ENCODE results near the gene MTHFD2. TPM values are rescaled to one million over a fixed set of nuclear protein-coding genes. Genes with fewer than 3 reads are reported as not detected.

MTHFD2 gene
- total RNA-seq, 1 experiment from 2014 or later: 470 TPM

DNA sequence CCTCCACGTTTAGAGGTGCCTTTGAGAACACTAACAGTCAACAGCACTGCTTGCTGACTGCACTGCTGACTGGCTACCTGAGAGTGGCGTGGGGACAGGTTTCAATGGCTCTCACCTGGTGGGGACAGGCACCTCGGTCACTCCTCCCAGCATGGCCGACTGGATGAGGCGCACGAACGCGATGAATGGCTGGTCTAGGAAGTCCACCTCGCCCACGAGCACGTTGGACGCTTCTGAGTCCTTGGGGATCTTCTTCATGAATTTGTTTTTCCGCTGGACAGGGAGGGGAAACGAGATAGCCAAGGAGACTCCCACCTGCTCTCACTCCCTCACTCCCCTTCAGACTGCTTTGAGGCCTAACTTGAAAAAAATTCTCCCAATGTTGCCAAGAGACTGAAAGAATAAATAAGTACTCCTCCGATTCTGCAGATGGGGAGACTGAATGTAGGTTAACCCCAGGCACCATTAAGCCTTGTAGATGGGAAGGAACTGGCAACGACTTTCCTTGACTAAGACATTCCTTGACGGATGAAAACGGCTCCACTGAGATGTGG lies 57.3 kb downstream of the MTHFD2 start:
- no peaks in the 10 kb centered on the region for H3K27me3 ChIP-seq (replicated peaks; ENCODE audit: control insufficient read depth, insufficient read depth, low read length)
- intact Hi-C loops (cut with micrococcal nuclease; ENCODE audit: unreplicated experiment): no loop called here
- no peak overlapping the region for H3K4me3 ChIP-seq (ENCODE audit: low read depth, low read length)
- H3K9me3 Mint-ChIP-seq (ENCODE audit: unreplicated experiment): no peaks in the 10 kb centered on the region
- H3K4me1 Mint-ChIP-seq (ENCODE audit: low read depth, unreplicated experiment): no peaks in the 10 kb centered on the region
- H3K27ac Mint-ChIP-seq (ENCODE audit: unreplicated experiment): no peak overlapping the region
- TF ChIP-seq, protein P1, sequence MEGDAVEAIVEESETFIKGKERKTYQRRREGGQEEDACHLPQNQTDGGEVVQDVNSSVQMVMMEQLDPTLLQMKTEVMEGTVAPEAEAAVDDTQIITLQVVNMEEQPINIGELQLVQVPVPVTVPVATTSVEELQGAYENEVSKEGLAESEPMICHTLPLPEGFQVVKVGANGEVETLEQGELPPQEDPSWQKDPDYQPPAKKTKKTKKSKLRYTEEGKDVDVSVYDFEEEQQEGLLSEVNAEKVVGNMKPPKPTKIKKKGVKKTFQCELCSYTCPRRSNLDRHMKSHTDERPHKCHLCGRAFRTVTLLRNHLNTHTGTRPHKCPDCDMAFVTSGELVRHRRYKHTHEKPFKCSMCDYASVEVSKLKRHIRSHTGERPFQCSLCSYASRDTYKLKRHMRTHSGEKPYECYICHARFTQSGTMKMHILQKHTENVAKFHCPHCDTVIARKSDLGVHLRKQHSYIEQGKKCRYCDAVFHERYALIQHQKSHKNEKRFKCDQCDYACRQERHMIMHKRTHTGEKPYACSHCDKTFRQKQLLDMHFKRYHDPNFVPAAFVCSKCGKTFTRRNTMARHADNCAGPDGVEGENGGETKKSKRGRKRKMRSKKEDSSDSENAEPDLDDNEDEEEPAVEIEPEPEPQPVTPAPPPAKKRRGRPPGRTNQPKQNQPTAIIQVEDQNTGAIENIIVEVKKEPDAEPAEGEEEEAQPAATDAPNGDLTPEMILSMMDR (IDR thresholded peaks at IDR 0.05; ENCODE audit: insufficient read depth in 1 of 2, low read depth in 1 of 2, low read length in 1 of 2, severe bottlenecking in 1 of 2, unreplicated experiment in 1 of 2): no peak
- POLR2A ChIA-PET: no interaction called here
- no peaks in the 10 kb centered on the region for H3K9me3 ChIP-seq
- H3K4me1 ChIP-seq: no peaks in the 10 kb centered on the region
- no peaks in the 10 kb centered on the region for H3K27me3 Mint-ChIP-seq (ENCODE audit: insufficient read depth, unreplicated experiment)
- no peak overlapping the region for H3K4me3 Mint-ChIP-seq (ENCODE audit: unreplicated experiment)
- no peak for DNase-seq
- CTCF ChIA-PET: no interaction called here
- BruUV-seq (replicated peaks): no TSS peak
- H3K36me3 ChIP-seq (ENCODE audit: control insufficient read depth, insufficient read depth, low read length): no peaks in the 10 kb centered on the region
- no peaks in the 10 kb centered on the region for H3K36me3 Mint-ChIP-seq (ENCODE audit: insufficient read depth, unreplicated experiment)

DNA sequence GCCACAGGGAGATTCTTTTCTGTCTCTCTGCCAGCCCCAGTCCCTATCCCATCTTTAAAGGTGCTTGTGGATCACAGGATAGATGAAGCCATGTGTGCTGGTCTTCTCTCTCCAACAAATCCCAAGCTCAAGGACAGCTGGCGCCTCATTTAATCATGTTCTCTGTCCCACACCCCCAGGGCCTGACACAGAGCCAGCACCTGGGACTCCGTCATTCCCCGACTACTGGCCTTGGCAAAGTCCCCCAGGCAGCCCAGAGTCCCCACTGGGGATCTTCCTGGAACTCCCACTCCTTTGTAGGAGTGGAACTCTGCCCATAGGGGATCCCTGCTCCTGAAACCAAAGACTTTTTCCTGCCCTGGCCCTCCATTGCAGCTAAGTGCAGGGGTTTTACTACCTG lies 60.8 kb downstream of the MTHFD2 start:
- BruUV-seq (replicated peaks): no TSS peak
- Histone ChIP-seq H3K4me3 (ENCODE audit: low read depth, low read length) (no peak overlapping the region), H3K36me3 (ENCODE audit: control insufficient read depth, insufficient read depth, low read length) (no peaks in the 10 kb centered on the region), H3K4me1 (no peaks in the 10 kb centered on the region), H3K9me3 (no peaks in the 10 kb centered on the region), H3K27me3 (replicated peaks; ENCODE audit: control insufficient read depth, insufficient read depth, low read length) (no peaks in the 10 kb centered on the region)
- no peak overlapping the region for H3K27ac Mint-ChIP-seq (ENCODE audit: unreplicated experiment)
- no peaks in the 10 kb centered on the region for H3K9me3 Mint-ChIP-seq (ENCODE audit: unreplicated experiment)
- POLR2A ChIA-PET: no interaction called here
- H3K4me3 Mint-ChIP-seq (ENCODE audit: unreplicated experiment): no peak overlapping the region
- intact Hi-C loops (cut with micrococcal nuclease; ENCODE audit: unreplicated experiment): no loop called here
- TF ChIP-seq, protein P1 (IDR thresholded peaks at IDR 0.05; ENCODE audit: insufficient read depth in 1 of 2, low read depth in 1 of 2, low read length in 1 of 2, severe bottlenecking in 1 of 2, unreplicated experiment in 1 of 2): no peak
- H3K4me1 Mint-ChIP-seq (ENCODE audit: low read depth, unreplicated experiment): peaks cover 5% of the 10 kb centered on the region
- H3K36me3 Mint-ChIP-seq (ENCODE audit: insufficient read depth, unreplicated experiment): no peaks in the 10 kb centered on the region
- CTCF ChIA-PET: interaction anchor here (0.7 to 1.9 kb wide), 2 partner anchors 9 to 1146 kb away, joined by 3 to 9 read pairs; no protein-coding TSS in a partner anchor
- DNase-seq: no peak
- no peaks in the 10 kb centered on the region for H3K27me3 Mint-ChIP-seq (ENCODE audit: insufficient read depth, unreplicated experiment)

DNA sequence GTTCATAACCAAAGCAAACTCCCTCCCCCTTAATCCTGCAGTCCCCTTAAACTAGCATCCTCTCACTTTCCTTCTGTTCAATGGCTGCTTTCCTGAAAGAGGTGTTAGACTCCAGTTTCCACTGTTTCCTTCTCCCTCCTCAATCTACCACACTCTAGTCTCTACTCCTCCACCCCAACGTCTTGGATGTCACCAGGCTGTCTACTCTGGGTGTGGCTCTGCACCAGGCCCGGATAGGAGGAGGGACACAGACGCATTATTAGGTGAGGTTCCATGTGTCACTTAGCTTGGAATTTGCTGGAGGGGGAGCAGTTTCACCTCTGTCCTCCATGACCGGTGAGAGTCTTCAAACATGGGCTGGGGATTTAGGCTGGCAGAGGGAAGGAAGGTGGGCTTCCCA lies 61.3 kb downstream of the MTHFD2 start:
- TF ChIP-seq, protein P1 (IDR thresholded peaks at IDR 0.05; ENCODE audit: insufficient read depth in 1 of 2, low read depth in 1 of 2, low read length in 1 of 2, severe bottlenecking in 1 of 2, unreplicated experiment in 1 of 2): no peak
- H3K4me1 Mint-ChIP-seq (ENCODE audit: low read depth, unreplicated experiment): peaks cover 5% of the 10 kb centered on the region
- ChIA-PET CTCF (interaction anchor here (1.9 kb wide), 1 partner anchor 10 kb away, joined by 9 read pairs; no protein-coding TSS in a partner anchor), POLR2A (no interaction called here)
- intact Hi-C loops (cut with micrococcal nuclease; ENCODE audit: unreplicated experiment): no loop called here
- no peaks in the 10 kb centered on the region for H3K9me3 ChIP-seq
- no TSS peak for BruUV-seq (replicated peaks)
- no peaks in the 10 kb centered on the region for H3K27me3 ChIP-seq (replicated peaks; ENCODE audit: control insufficient read depth, insufficient read depth, low read length)
- H3K36me3 Mint-ChIP-seq (ENCODE audit: insufficient read depth, unreplicated experiment): no peaks in the 10 kb centered on the region
- no peaks in the 10 kb centered on the region for H3K27me3 Mint-ChIP-seq (ENCODE audit: insufficient read depth, unreplicated experiment)
- DNase-seq: no peak
- no peaks in the 10 kb centered on the region for H3K36me3 ChIP-seq (ENCODE audit: control insufficient read depth, insufficient read depth, low read length)
- no peak overlapping the region for H3K27ac Mint-ChIP-seq (ENCODE audit: unreplicated experiment)
- H3K4me3 ChIP-seq (ENCODE audit: low read depth, low read length): no peak overlapping the region
- no peaks in the 10 kb centered on the region for H3K9me3 Mint-ChIP-seq (ENCODE audit: unreplicated experiment)
- H3K4me3 Mint-ChIP-seq (ENCODE audit: unreplicated experiment): no peak overlapping the region
- no peaks in the 10 kb centered on the region for H3K4me1 ChIP-seq

Data from Caco-2 (cell line).